Naive thymus-derived CD4-positive, alpha-beta T cell (primary cell): ENCODE measurements around the gene ZNF773. TPM values are rescaled to one million over a fixed set of nuclear protein-coding genes. Genes with fewer than 3 reads are reported as not detected.

Source experiments
- ATAC-seq: fragments of 150-1000 bp; cut with Tn5 transposase; 2 replicates; pipeline ENCODE4 v1.10.0; 2021; ENCODE audit warnings: mild to moderate bottlenecking, moderate library complexity
- CTCF ChIA-PET: fragments of 350-600 bp; sonication (Branson Sonifier 250); formaldehyde crosslinking; loops from one replicate; lab custom pipeline; 2021; ENCODE audit warnings: antibody characterized with exemption; lab: Charles Lee
- POLR2A ChIA-PET: fragments of 350-600 bp; sonication (Branson Sonifier 250); formaldehyde crosslinking; loops from one replicate; lab custom pipeline; 2021; ENCODE audit warnings: antibody characterized with exemption, inconsistent platforms; lab: Charles Lee
- DNase-seq, 9 donors: peaks; one replicate each; pipeline versions ENCODE4 v3.0.0 to v3.0.0-alpha.2; 2020 to 2022; ENCODE audit warnings: mixed read lengths in 1 of 9
- H3K27ac ChIP-seq: one replicate; pipeline ENCODE4 v1.7.0; 2013; ENCODE audit warnings: mild to moderate bottlenecking, low read depth, low read length, moderate library complexity
- H3K27me3 ChIP-seq, 2 donors: one replicate each; pipeline ENCODE4 v1.7.0; 2013; ENCODE audit warnings: low read length in 2 of 2, mild to moderate bottlenecking in 2 of 2, moderate library complexity in 2 of 2; ENCODE audit not compliant: control insufficient read depth in 2 of 2, insufficient read depth in 2 of 2
- H3K36me3 ChIP-seq, 3 experiments: 1 replicate in 2 of 3; 2 replicates in 1 of 3; pipeline ENCODE4 v1.7.0; 2013; ENCODE audit warnings: low read length in 3 of 3, mild to moderate bottlenecking in 3 of 3, moderate library complexity in 1 of 3; ENCODE audit not compliant: insufficient read depth in 3 of 3, control insufficient read depth in 2 of 3
- H3K4me1 ChIP-seq, 2 donors: one replicate each; pipeline ENCODE4 v1.7.0; 2013; ENCODE audit warnings: low read length in 2 of 2, mild to moderate bottlenecking in 2 of 2, moderate library complexity in 1 of 2; ENCODE audit not compliant: control insufficient read depth in 2 of 2, insufficient read depth in 2 of 2
- H3K4me3 ChIP-seq: 2 replicates; pipeline ENCODE4 v1.7.0; 2013; ENCODE audit warnings: mild to moderate bottlenecking, low read length
- H3K9me3 ChIP-seq, 3 experiments: 1 replicate in 2 of 3; 2 replicates in 1 of 3; pipeline ENCODE4 v1.7.0; 2013; ENCODE audit warnings: low read length in 3 of 3; ENCODE audit not compliant: control insufficient read depth in 2 of 3
- H3K27ac Mint-ChIP-seq, 9 donors: one replicate each; pipeline ENCODE4 v1.8.0; 2020 to 2022; ENCODE audit warnings: mixed read lengths in 9 of 9, mild to moderate bottlenecking in 8 of 9, moderate library complexity in 5 of 9, inconsistent platforms in 2 of 9
- H3K27me3 Mint-ChIP-seq, 5 donors: one replicate each; pipeline ENCODE4 v1.8.0; 2021 to 2022; ENCODE audit warnings: mixed read lengths in 5 of 5, mild to moderate bottlenecking in 1 of 5
- H3K36me3 Mint-ChIP-seq, 5 donors: one replicate each; pipeline ENCODE4 v1.8.0; 2020 to 2022; ENCODE audit warnings: mixed read lengths in 5 of 5, mild to moderate bottlenecking in 3 of 5, inconsistent platforms in 1 of 5
- H3K4me1 Mint-ChIP-seq, 7 donors: one replicate each; pipeline ENCODE4 v1.8.0; 2020 to 2022; ENCODE audit warnings: mixed read lengths in 7 of 7, mild to moderate bottlenecking in 3 of 7, inconsistent platforms in 1 of 7
- H3K4me3 Mint-ChIP-seq, 10 donors: one replicate each; pipeline ENCODE4 v1.8.0; 2020 to 2022; ENCODE audit warnings: mild to moderate bottlenecking in 10 of 10, mixed read lengths in 10 of 10, moderate library complexity in 6 of 10, inconsistent platforms in 2 of 10
- H3K9me3 Mint-ChIP-seq, 11 donors: one replicate each; pipeline ENCODE4 v1.8.0; 2020 to 2022; ENCODE audit warnings: mixed read lengths in 11 of 11, mild to moderate bottlenecking in 4 of 11, inconsistent platforms in 1 of 11, moderate library complexity in 1 of 11
- intact Hi-C, 2 donors: fragments of 100-400 bp; cut with micrococcal nuclease; formaldehyde crosslinking; loops; one replicate each; pipeline ENCODE4 v1.15.1; 2023
- polyA plus RNA-seq, 2 donors: library from polyadenylated mRNA; unstranded; fragments of 300-500 nt; fragmentation: Illumina TruSeq; gene quantifications; one replicate each; pipeline ENCODE4 v1.2.3, GENCODE V29; 2021
- total RNA-seq, 6 experiments: library from RNA in 5 of 6; stranded (reverse) in 5 of 6; gene quantifications; 1 replicate in 5 of 6; 2 replicates in 1 of 6; pipeline ENCODE4 v1.2.3 and lab custom pipeline; 2021 to 2026

Gene ZNF773
- total and polyA plus RNA-seq, 7 experiments from 2014 or later, result 5.8 to 32.7 (median 14.4) TPM

GRCh38 chr19:57537953-57538547, 38.3 kb downstream of the ZNF773 start:
- H3K27ac Mint-ChIP-seq, result no peak overlapping the region
- H3K4me1 Mint-ChIP-seq, result peaks cover 0 to 3% (median 0%) of the 10 kb centered on the region in 7 donors
- Histone ChIP-seq H3K36me3 (peaks cover 35 to 82% (median 59%) of the 10 kb centered on the region in 3 experiments), H3K9me3 (peaks cover 37 to 94% (median 77%) of the 10 kb centered on the region in 3 experiments), H3K27ac (no peak overlapping the region), H3K27me3 (no peaks in the 10 kb centered on the region), H3K4me3 (peak overlapping the region; percentile 8), H3K4me1 (no peaks in the 10 kb centered on the region)
- H3K4me3 Mint-ChIP-seq, result peak overlapping the region in 1 of 10 donors; percentile 43
- H3K9me3 Mint-ChIP-seq, result peaks cover 25 to 100% (median 83%) of the 10 kb centered on the region in 11 donors
- ChIA-PET POLR2A (no interaction called here), CTCF (no interaction called here)
- no peak for DNase-seq
- no peaks in the 10 kb centered on the region for H3K27me3 Mint-ChIP-seq
- H3K36me3 Mint-ChIP-seq, result peaks cover 61 to 96% (median 94%) of the 10 kb centered on the region in 5 donors
- no peak for ATAC-seq
- intact Hi-C loops, result no loop called here

GRCh38 chr19:57546513-57546912, 46.8 kb downstream of the ZNF773 start:
- no peaks in the 10 kb centered on the region for H3K4me1 ChIP-seq
- peaks cover 5 to 92% (median 39%) of the 10 kb centered on the region in 3 experiments for H3K9me3 ChIP-seq
- H3K27ac ChIP-seq, result no peak overlapping the region
- peaks cover 32 to 95% (median 32%) of the 10 kb centered on the region in 3 experiments for H3K36me3 ChIP-seq
- ChIA-PET POLR2A (interaction anchor here (1.0 kb wide), 1 partner anchor 87 kb away, joined by 3 read pairs; no protein-coding TSS in a partner anchor), CTCF (no interaction called here)
- ATAC-seq (no peak), DNase-seq (no peak)
- H3K4me3 ChIP-seq, result peak overlapping the region; percentile 15
- peaks cover 0 to 3% (median 0%) of the 10 kb centered on the region in 7 donors for H3K4me1 Mint-ChIP-seq
- H3K27me3 ChIP-seq, result no peaks in the 10 kb centered on the region
- H3K27me3 Mint-ChIP-seq, result no peaks in the 10 kb centered on the region
- intact Hi-C loops, result no loop called here
- no peak overlapping the region for H3K4me3 Mint-ChIP-seq
- peaks cover 19 to 100% (median 92%) of the 10 kb centered on the region in 11 donors for H3K9me3 Mint-ChIP-seq
- H3K36me3 Mint-ChIP-seq, result peaks cover 62 to 95% (median 89%) of the 10 kb centered on the region in 5 donors
- H3K27ac Mint-ChIP-seq, result no peak overlapping the region

- Histone ChIP-seq H3K4me1 (no peaks in the 10 kb centered on the region), H3K27me3 (no peaks in the 10 kb centered on the region), H3K27ac (no peak overlapping the region), H3K36me3 (peaks cover 20 to 91% (median 64%) of the 10 kb centered on the region in 3 experiments), H3K9me3 (peaks cover 5 to 82% (median 38%) of the 10 kb centered on the region in 3 experiments), H3K4me3 (no peak overlapping the region)
- H3K9me3 Mint-ChIP-seq, result peaks cover 16 to 99% (median 68%) of the 10 kb centered on the region in 11 donors
- no peak for DNase-seq
- ATAC-seq, result no peak
- H3K36me3 Mint-ChIP-seq, result peaks cover 71 to 100% (median 98%) of the 10 kb centered on the region in 5 donors
- intact Hi-C loops, result no loop called here
- H3K27ac Mint-ChIP-seq, result no peak overlapping the region
- POLR2A ChIA-PET, result no interaction called here
- no peaks in the 10 kb centered on the region for H3K27me3 Mint-ChIP-seq
- peaks cover 0 to 11% (median 3%) of the 10 kb centered on the region in 7 donors for H3K4me1 Mint-ChIP-seq
- CTCF ChIA-PET, result no interaction called here
- peak overlapping the region in 1 of 10 donors; percentile 12 for H3K4me3 Mint-ChIP-seq
These were observed 52.7 kb downstream of the ZNF773 start for GRCh38 chr19:57552432-57552831.

- Histone ChIP-seq H3K4me3 (peak overlapping the region; percentile 89), H3K9me3 (peaks cover 0 to 33% (median 18%) of the 10 kb centered on the region in 3 experiments), H3K27me3 (no peaks in the 10 kb centered on the region), H3K4me1 (peaks cover 16 to 19% of the 10 kb centered on the region in 2 donors), H3K27ac (no peak overlapping the region), H3K36me3 (peaks cover 0 to 45% (median 36%) of the 10 kb centered on the region in 3 experiments)
- Mint-ChIP-seq H3K4me1 (peaks cover 21 to 45% (median 33%) of the 10 kb centered on the region in 7 donors), H3K9me3 (peaks cover 3 to 85% (median 46%) of the 10 kb centered on the region in 11 donors), H3K36me3 (peaks cover 31 to 70% (median 60%) of the 10 kb centered on the region in 5 donors), H3K27me3 (peaks cover 0 to 16% (median 4%) of the 10 kb centered on the region in 5 donors), H3K27ac (peak overlapping the region in 4 of 9 donors; percentile 30 to 93 (median 88)), H3K4me3 (peak overlapping the region in 9 of 10 donors; percentile 26 to 99 (median 97))
- POLR2A ChIA-PET, result no interaction called here
- CTCF ChIA-PET, result no interaction called here
- ATAC-seq (no peak), DNase-seq (no peak)
- intact Hi-C loops, result loop anchor here in 1 of 2 donors (2.0 kb wide), 2 partner anchors 57 to 81 kb away; partner anchors contain the start of genes ZNF134 and ZNF772
These were observed 57.9 kb downstream of the ZNF773 start for GRCh38 chr19:57557659-57558058.

Other genes with a start within 250 kb of the ZNF773 start
- 10 to 100 TPM; 44.8 to 82.6 (median 71.1) TPM for gene ZNF460, start 219.5 kb upstream of the ZNF773 start, total RNA-seq
- 10 to 100 TPM in 1 of 2 donors, 1 to 10 TPM in 1; 8.1 to 10.2 TPM for gene ZNF460, start 219.5 kb upstream of the ZNF773 start, polyA plus RNA-seq
- 1 to 10 TPM; 3.6 to 9.0 (median 8.0) TPM for gene ZNF543, start 179.5 kb upstream of the ZNF773 start, total RNA-seq
- 1 to 10 TPM; 2.6 to 7.8 TPM for gene ZNF543, start 179.5 kb upstream of the ZNF773 start, polyA plus RNA-seq
- 10 to 100 TPM in 2 of 5 experiments, 1 to 10 TPM in 3; 6.0 to 12.5 (median 9.0) TPM for gene ZNF304, start 148.7 kb upstream of the ZNF773 start, total RNA-seq
- 1 to 10 TPM; 3.3 to 4.4 TPM for gene ZNF304, start 148.7 kb upstream of the ZNF773 start, polyA plus RNA-seq
- gene TRAPPC2B, start 136.4 kb upstream of the ZNF773 start, total RNA-seq, result 10 to 100 TPM in 2 of 5 experiments, 1 to 10 TPM in 3; 7.7 to 11.8 (median 9.0) TPM
- gene TRAPPC2B, start 136.4 kb upstream of the ZNF773 start, polyA plus RNA-seq, result 10 to 100 TPM; 17.7 to 18.9 TPM
- 10 to 100 TPM in 1 of 5 experiments, 1 to 10 TPM in 2, under 1 TPM in 2; 0.40 to 10.1 (median 3.6) TPM for gene ZNF547, start 136.4 kb upstream of the ZNF773 start, total RNA-seq
- 1 to 10 TPM in 1 of 2 donors, under 1 TPM in 1; 0.50 to 1.7 TPM for gene ZNF547, start 136.4 kb upstream of the ZNF773 start, polyA plus RNA-seq
- 100 to 1,000 TPM in 2 of 5 experiments, 10 to 100 TPM in 3; 26.4 to 115 (median 66.9) TPM for gene ZNF548, start 110.1 kb upstream of the ZNF773 start, total RNA-seq
- 10 to 100 TPM; 16.2 to 22.0 TPM for gene ZNF548, start 110.1 kb upstream of the ZNF773 start, polyA plus RNA-seq
- gene ZNF17, start 88.8 kb upstream of the ZNF773 start, total RNA-seq, result 10 to 100 TPM in 3 of 5 experiments, 1 to 10 TPM in 2; 9.3 to 27.8 (median 17.2) TPM
- 10 to 100 TPM in 1 of 2 donors, 1 to 10 TPM in 1; 6.9 to 11.1 TPM for gene ZNF17, start 88.8 kb upstream of the ZNF773 start, polyA plus RNA-seq
- 10 to 100 TPM in 4 of 5 experiments, 1 to 10 TPM in 1; 8.9 to 17.9 (median 13.2) TPM for gene ZNF749, start 64.6 kb upstream of the ZNF773 start, total RNA-seq
- 10 to 100 TPM; 11.5 to 14.4 TPM for gene ZNF749, start 64.6 kb upstream of the ZNF773 start, polyA plus RNA-seq
- gene VN1R1, start 42.8 kb upstream of the ZNF773 start, total RNA-seq, result under 1 TPM; 0.15 to 0.78 (median 0.37) TPM
- under 1 TPM; 0.13 to 0.17 TPM for gene VN1R1, start 42.8 kb upstream of the ZNF773 start, polyA plus RNA-seq
- 10 to 100 TPM in 2 of 5 experiments, 1 to 10 TPM in 3; 1.5 to 20.5 (median 4.3) TPM for gene ZNF772, start 22.4 kb upstream of the ZNF773 start, total RNA-seq
- gene ZNF772, start 22.4 kb upstream of the ZNF773 start, polyA plus RNA-seq, result 1 to 10 TPM; 5.2 to 5.4 TPM
- gene ZNF419, start 12.2 kb upstream of the ZNF773 start, total RNA-seq, result 10 to 100 TPM in 3 of 5 experiments, 1 to 10 TPM in 2; 7.1 to 27.6 (median 12.2) TPM
- 10 to 100 TPM in 1 of 2 donors, 1 to 10 TPM in 1; 7.0 to 11.7 TPM for gene ZNF419, start 12.2 kb upstream of the ZNF773 start, polyA plus RNA-seq
- gene ZNF549, start 27.4 kb downstream of the ZNF773 start, total RNA-seq, result 10 to 100 TPM in 3 of 5 experiments, 1 to 10 TPM in 2; 6.9 to 24.8 (median 11.3) TPM
- gene ZNF549, start 27.4 kb downstream of the ZNF773 start, polyA plus RNA-seq, result 10 to 100 TPM in 1 of 2 donors, 1 to 10 TPM in 1; 6.1 to 11.4 TPM
- gene ZNF550, start 59.9 kb downstream of the ZNF773 start, total RNA-seq, result 10 to 100 TPM; 12.9 to 56.2 (median 23.5) TPM
- 10 to 100 TPM in 1 of 2 donors, 1 to 10 TPM in 1; 8.6 to 17.7 TPM for gene ZNF550, start 59.9 kb downstream of the ZNF773 start, polyA plus RNA-seq
- 10 to 100 TPM in 2 of 5 experiments, 1 to 10 TPM in 3; 4.4 to 13.8 (median 5.7) TPM for gene ZNF416, start 79.0 kb downstream of the ZNF773 start, total RNA-seq
- gene ZNF416, start 79.0 kb downstream of the ZNF773 start, polyA plus RNA-seq, result 10 to 100 TPM in 1 of 2 donors, 1 to 10 TPM in 1; 4.9 to 10.4 TPM
- gene ZIK1, start 84.2 kb downstream of the ZNF773 start, total RNA-seq, result 10 to 100 TPM in 2 of 5 experiments, 1 to 10 TPM in 3; 4.8 to 14.1 (median 7.0) TPM
- 10 to 100 TPM in 1 of 2 donors, 1 to 10 TPM in 1; 8.7 to 13.7 TPM for gene ZIK1, start 84.2 kb downstream of the ZNF773 start, polyA plus RNA-seq
- gene ZNF530, start 99.9 kb downstream of the ZNF773 start, total RNA-seq, result 10 to 100 TPM in 1 of 5 experiments, 1 to 10 TPM in 4; 2.0 to 10.9 (median 6.2) TPM
- 1 to 10 TPM; 7.1 to 9.3 TPM for gene ZNF530, start 99.9 kb downstream of the ZNF773 start, polyA plus RNA-seq
- gene ZNF134, start 114.3 kb downstream of the ZNF773 start, total RNA-seq, result 10 to 100 TPM; 14.6 to 33.9 (median 25.7) TPM
- gene ZNF134, start 114.3 kb downstream of the ZNF773 start, polyA plus RNA-seq, result 10 to 100 TPM in 1 of 2 donors, 1 to 10 TPM in 1; 8.0 to 16.7 TPM
- gene ZNF211, start 133.2 kb downstream of the ZNF773 start, total RNA-seq, result 10 to 100 TPM; 18.0 to 56.7 (median 33.7) TPM
- gene ZNF211, start 133.2 kb downstream of the ZNF773 start, polyA plus RNA-seq, result 10 to 100 TPM; 15.1 to 27.9 TPM
- not detected for gene ZSCAN4, start 169.0 kb downstream of the ZNF773 start, total RNA-seq
- gene ZSCAN4, start 169.0 kb downstream of the ZNF773 start, polyA plus RNA-seq, result not detected
- gene ZNF551, start 182.0 kb downstream of the ZNF773 start, total RNA-seq, result 10 to 100 TPM in 4 of 5 experiments, 1 to 10 TPM in 1; 9.4 to 22.5 (median 20.5) TPM
- 10 to 100 TPM; 11.4 to 12.2 TPM for gene ZNF551, start 182.0 kb downstream of the ZNF773 start, polyA plus RNA-seq
- 10 to 100 TPM in 1 of 5 experiments, 1 to 10 TPM in 4; 2.4 to 18.5 (median 6.9) TPM for gene ZNF154, start 209.3 kb downstream of the ZNF773 start, total RNA-seq
- gene ZNF154, start 209.3 kb downstream of the ZNF773 start, polyA plus RNA-seq, result 1 to 10 TPM in 1 of 2 donors, under 1 TPM in 1; 0.78 to 3.4 TPM
- gene ZNF671, start 227.7 kb downstream of the ZNF773 start, total RNA-seq, result 10 to 100 TPM; 11.0 to 37.6 (median 14.6) TPM
- 10 to 100 TPM; 26.3 to 36.3 TPM for gene ZNF671, start 227.7 kb downstream of the ZNF773 start, polyA plus RNA-seq
- gene ZNF776, start 246.9 kb downstream of the ZNF773 start, total RNA-seq, result 10 to 100 TPM; 18.9 to 52.3 (median 21.8) TPM
- 10 to 100 TPM in 1 of 2 donors, 1 to 10 TPM in 1; 6.5 to 11.1 TPM for gene ZNF776, start 246.9 kb downstream of the ZNF773 start, polyA plus RNA-seq